ENCODE results near the gene PNPLA1.

PNPLA1 gene

GRCh38 chr6:36239774-36240173, 30.1 kb upstream of the PNPLA1 start:
- Mint-ChIP-seq H3K4me1 (ENCODE audit: low read depth in 2 of 2) (peaks cover 7 to 12% of the 10 kb centered on the region in 2 donors), H3K27me3 (peaks cover 11 to 13% of the 10 kb centered on the region in 2 donors), H3K27ac (peak overlapping the region in 1 of 2 donors; percentile 33), H3K4me3 (no peak overlapping the region), H3K9me3 (no peaks in the 10 kb centered on the region), H3K36me3 (ENCODE audit: insufficient read depth) (no peaks in the 10 kb centered on the region)
- DNase-seq (no peak), ATAC-seq (replicated peaks) (no peak)

DNA sequence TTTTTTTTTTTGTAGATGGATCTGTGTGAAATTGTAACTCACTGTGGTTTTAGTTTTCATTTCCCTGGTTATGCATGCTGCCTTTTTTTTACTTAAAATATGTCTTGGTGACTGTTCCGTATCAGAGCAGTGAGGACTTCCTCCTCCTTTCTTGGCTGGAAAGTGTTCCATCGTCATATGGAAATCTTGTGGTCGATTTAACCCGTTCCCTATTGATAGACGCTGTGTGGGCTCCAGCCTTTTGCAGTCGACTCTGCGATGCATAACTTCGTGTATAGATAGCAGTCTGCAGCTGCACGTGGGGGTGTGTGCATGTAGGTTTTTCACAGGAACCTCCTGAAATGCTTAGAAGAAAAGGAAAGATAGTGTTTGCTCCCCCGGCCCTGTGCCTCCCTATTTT, 28.1 kb upstream of the PNPLA1 start:
- DNase-seq (no peak), ATAC-seq (replicated peaks) (no peak)
- H3K4me3 Mint-ChIP-seq, result no peak overlapping the region
- peaks cover 11 to 13% of the 10 kb centered on the region in 2 donors for H3K27me3 Mint-ChIP-seq
- H3K9me3 Mint-ChIP-seq, result no peaks in the 10 kb centered on the region
- H3K4me1 Mint-ChIP-seq (ENCODE audit: low read depth in 2 of 2), result peaks cover 4 to 8% of the 10 kb centered on the region in 2 donors
- no peak overlapping the region for H3K27ac Mint-ChIP-seq
- H3K36me3 Mint-ChIP-seq (ENCODE audit: insufficient read depth), result peaks cover 2% of the 10 kb centered on the region

DNA sequence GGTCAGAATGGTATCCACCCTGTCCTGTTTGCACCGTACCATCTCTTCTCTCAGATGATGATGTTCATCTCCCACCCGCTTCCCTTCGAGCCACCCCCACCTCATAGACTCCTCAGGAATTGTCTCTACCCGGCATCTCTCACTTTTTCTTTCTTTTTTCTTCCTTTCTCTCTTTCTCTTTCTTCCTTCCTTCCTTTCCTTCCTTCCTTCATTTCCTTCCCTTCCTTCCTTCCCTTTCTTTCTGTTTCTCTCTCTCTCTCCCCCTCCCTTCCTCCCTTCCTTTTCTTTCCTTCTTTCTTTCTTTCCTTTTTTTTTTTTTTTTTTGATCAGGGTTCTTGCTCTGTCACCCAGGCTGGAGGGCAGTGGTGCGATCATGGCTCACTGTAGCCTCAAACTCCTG, 27.7 kb upstream of the PNPLA1 start:
- Mint-ChIP-seq H3K36me3 (ENCODE audit: insufficient read depth) (peaks cover 2% of the 10 kb centered on the region), H3K4me3 (no peak overlapping the region), H3K27ac (no peak overlapping the region), H3K4me1 (ENCODE audit: low read depth in 2 of 2) (peaks cover 4 to 8% of the 10 kb centered on the region in 2 donors), H3K9me3 (no peaks in the 10 kb centered on the region), H3K27me3 (peaks cover 11 to 13% of the 10 kb centered on the region in 2 donors)
- no peak for ATAC-seq (replicated peaks)
- DNase-seq, result no peak

DNA sequence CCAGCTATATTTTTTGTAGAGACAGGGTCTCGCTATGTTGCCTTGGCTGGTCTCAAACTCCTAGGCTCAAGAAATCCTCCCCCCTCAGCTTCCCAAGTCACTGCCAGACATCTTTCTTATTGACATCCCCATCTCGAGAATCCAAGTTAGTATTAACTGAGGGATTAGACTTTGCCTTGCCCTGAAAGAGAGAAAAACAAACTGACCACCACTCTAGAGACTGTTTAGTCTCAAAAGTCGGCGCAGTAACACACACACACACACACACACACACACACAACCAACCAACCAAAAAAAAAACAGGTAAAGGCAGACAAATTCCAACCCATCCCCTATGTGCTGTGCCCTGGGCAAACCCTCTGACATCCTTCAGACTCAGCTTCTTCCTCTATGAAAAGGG, 27.2 kb upstream of the PNPLA1 start:
- Mint-ChIP-seq H3K4me1 (ENCODE audit: low read depth in 2 of 2) (peaks cover 4 to 8% of the 10 kb centered on the region in 2 donors), H3K4me3 (no peak overlapping the region), H3K36me3 (ENCODE audit: insufficient read depth) (peaks cover 2% of the 10 kb centered on the region), H3K9me3 (no peaks in the 10 kb centered on the region), H3K27ac (no peak overlapping the region), H3K27me3 (peaks cover 11 to 13% of the 10 kb centered on the region in 2 donors)
- DNase-seq, result no peak
- ATAC-seq (replicated peaks), result no peak

- no peak overlapping the region for H3K4me3 Mint-ChIP-seq
- H3K36me3 Mint-ChIP-seq (ENCODE audit: insufficient read depth), result peaks cover 2% of the 10 kb centered on the region
- no peak for ATAC-seq (replicated peaks)
- H3K27ac Mint-ChIP-seq, result no peak overlapping the region
- H3K27me3 Mint-ChIP-seq, result peaks cover 11 to 13% of the 10 kb centered on the region in 2 donors
- H3K9me3 Mint-ChIP-seq, result no peaks in the 10 kb centered on the region
- peaks cover 4 to 8% of the 10 kb centered on the region in 2 donors for H3K4me1 Mint-ChIP-seq (ENCODE audit: low read depth in 2 of 2)
- DNase-seq, result no peak
Observed at GRCh38 chr6:36243562-36244212, 26.2 kb upstream of the PNPLA1 start.

GRCh38 chr6:36244641-36245280, 25.1 kb upstream of the PNPLA1 start:
- H3K27me3 Mint-ChIP-seq, result peaks cover 11 to 13% of the 10 kb centered on the region in 2 donors
- H3K9me3 Mint-ChIP-seq, result no peaks in the 10 kb centered on the region
- H3K27ac Mint-ChIP-seq, result no peak overlapping the region
- ATAC-seq (replicated peaks) (no peak), DNase-seq (no peak)
- peaks cover 2% of the 10 kb centered on the region for H3K36me3 Mint-ChIP-seq (ENCODE audit: insufficient read depth)
- no peak overlapping the region for H3K4me3 Mint-ChIP-seq
- H3K4me1 Mint-ChIP-seq (ENCODE audit: low read depth in 2 of 2), result peaks cover 4 to 8% of the 10 kb centered on the region in 2 donors

- DNase-seq (no peak), ATAC-seq (replicated peaks) (peak; percentile 17)
- H3K27ac Mint-ChIP-seq, result no peak overlapping the region
- peaks cover 4 to 8% of the 10 kb centered on the region in 2 donors for H3K4me1 Mint-ChIP-seq (ENCODE audit: low read depth in 2 of 2)
- H3K36me3 Mint-ChIP-seq (ENCODE audit: insufficient read depth), result peaks cover 2% of the 10 kb centered on the region
- H3K4me3 Mint-ChIP-seq, result no peak overlapping the region
- no peaks in the 10 kb centered on the region for H3K9me3 Mint-ChIP-seq
- peaks cover 11 to 13% of the 10 kb centered on the region in 2 donors for H3K27me3 Mint-ChIP-seq
Observed at GRCh38 chr6:36245572-36246061, 24.2 kb upstream of the PNPLA1 start.

DNA sequence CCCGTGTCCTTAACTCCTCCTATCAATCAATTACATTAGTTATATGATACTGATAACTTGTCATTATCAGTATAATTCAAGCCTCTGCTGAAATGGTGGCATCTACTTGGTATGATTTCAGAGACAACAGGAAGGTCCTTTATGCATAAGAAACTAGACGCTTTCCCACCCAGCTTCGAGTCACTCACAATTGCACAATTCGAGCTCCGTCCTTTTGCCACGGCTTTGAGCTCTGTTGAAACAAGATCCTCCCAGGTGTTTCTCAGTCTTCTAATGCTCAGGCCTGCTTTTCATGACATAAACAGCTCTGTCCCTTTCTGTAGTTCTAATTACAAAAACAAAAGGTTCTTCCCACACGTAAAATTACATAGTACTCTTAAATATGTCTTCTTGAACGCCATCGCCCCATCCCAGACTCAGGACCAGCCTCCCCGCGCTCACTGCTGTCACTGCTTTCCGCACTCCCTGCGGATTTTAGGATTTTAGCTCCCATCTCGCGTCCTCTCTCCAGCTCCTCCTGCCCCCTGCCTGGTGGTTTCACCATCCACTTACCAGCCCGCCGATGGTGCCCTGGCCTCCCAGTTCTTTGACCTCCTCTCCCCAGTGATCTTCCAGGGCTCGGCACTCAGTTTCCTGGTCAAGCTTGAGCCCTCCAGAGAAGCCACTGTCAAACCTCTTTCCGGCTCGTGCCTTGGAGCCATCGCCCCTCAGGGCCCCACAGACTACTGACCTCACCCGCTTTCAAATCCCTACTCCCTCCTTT, 23.2 kb upstream of the PNPLA1 start:
- no peak for ATAC-seq (replicated peaks)
- H3K4me1 Mint-ChIP-seq (ENCODE audit: low read depth in 2 of 2), result peaks cover 3 to 7% of the 10 kb centered on the region in 2 donors
- H3K9me3 Mint-ChIP-seq, result no peaks in the 10 kb centered on the region
- peaks cover 11 to 13% of the 10 kb centered on the region in 2 donors for H3K27me3 Mint-ChIP-seq
- no peak overlapping the region for H3K27ac Mint-ChIP-seq
- no peak overlapping the region for H3K4me3 Mint-ChIP-seq
- no peak for DNase-seq
- peaks cover 2% of the 10 kb centered on the region for H3K36me3 Mint-ChIP-seq (ENCODE audit: insufficient read depth)

- Mint-ChIP-seq H3K36me3 (ENCODE audit: insufficient read depth) (peaks cover 2% of the 10 kb centered on the region), H3K27me3 (peaks cover 6 to 21% of the 10 kb centered on the region in 2 donors), H3K9me3 (no peaks in the 10 kb centered on the region), H3K4me3 (no peak overlapping the region), H3K4me1 (ENCODE audit: low read depth in 2 of 2) (no peaks in the 10 kb centered on the region), H3K27ac (no peak overlapping the region)
- DNase-seq, result no peak
- ATAC-seq (replicated peaks), result no peak
Observed at GRCh38 chr6:36247693-36248092, 22.2 kb upstream of the PNPLA1 start.

DNA sequence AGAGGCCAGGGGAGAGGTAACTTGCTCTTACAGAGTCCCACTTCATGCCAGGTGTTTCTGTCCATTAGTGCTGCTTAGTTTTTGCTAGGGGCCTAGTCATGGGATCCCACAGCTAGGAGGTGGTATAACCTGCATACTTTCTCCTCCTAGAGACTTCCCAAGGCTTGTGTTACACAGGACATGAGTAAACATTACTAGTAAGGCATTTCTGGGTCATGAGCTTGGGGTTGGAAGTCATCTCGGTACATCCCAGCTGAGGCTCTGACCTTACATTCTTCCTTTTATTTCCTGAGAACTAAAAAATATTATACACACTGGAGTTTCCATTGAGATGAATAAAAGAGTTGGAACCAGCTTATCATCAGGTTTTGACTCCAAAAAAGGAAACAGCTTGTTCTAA, 20.9 kb upstream of the PNPLA1 start:
- H3K4me1 Mint-ChIP-seq (ENCODE audit: low read depth in 2 of 2), result no peaks in the 10 kb centered on the region
- H3K27me3 Mint-ChIP-seq, result peaks cover 0 to 11% of the 10 kb centered on the region in 2 donors
- DNase-seq (no peak), ATAC-seq (replicated peaks) (no peak)
- H3K4me3 Mint-ChIP-seq, result no peak overlapping the region
- H3K27ac Mint-ChIP-seq, result no peak overlapping the region
- H3K36me3 Mint-ChIP-seq (ENCODE audit: insufficient read depth), result peaks cover 2% of the 10 kb centered on the region
- H3K9me3 Mint-ChIP-seq, result no peaks in the 10 kb centered on the region

DNA sequence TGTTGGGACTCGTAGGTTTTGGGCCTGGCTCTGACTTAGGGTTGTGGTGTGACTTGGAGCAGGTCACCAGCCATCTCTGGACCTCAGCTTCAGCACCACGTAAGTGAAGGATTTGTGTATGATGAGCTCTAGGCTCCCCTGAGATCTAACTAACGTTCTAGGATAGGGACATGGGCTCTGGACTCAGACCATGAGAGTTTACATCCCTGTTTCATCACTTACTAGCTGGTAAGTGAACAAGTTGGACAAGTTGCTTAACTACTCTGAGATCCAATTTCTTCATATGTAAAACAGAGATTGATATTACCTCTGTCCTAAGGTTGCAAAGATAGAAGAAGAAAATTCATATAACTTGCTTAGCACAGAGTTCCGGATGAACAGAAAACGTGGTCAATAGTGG, 20.3 kb upstream of the PNPLA1 start:
- ATAC-seq (replicated peaks), result no peak
- Mint-ChIP-seq H3K9me3 (no peaks in the 10 kb centered on the region), H3K36me3 (ENCODE audit: insufficient read depth) (peaks cover 2% of the 10 kb centered on the region), H3K4me1 (ENCODE audit: low read depth in 2 of 2) (no peaks in the 10 kb centered on the region), H3K4me3 (no peak overlapping the region), H3K27me3 (peaks cover 0 to 11% of the 10 kb centered on the region in 2 donors), H3K27ac (no peak overlapping the region)
- DNase-seq, result no peak

GRCh38 chr6:36252005-36252404, 17.9 kb upstream of the PNPLA1 start:
- H3K4me3 Mint-ChIP-seq, result no peak overlapping the region
- ATAC-seq (replicated peaks), result no peak
- H3K9me3 Mint-ChIP-seq, result peaks cover 0 to 2% of the 10 kb centered on the region in 2 donors
- H3K36me3 Mint-ChIP-seq (ENCODE audit: insufficient read depth), result no peaks in the 10 kb centered on the region
- no peak overlapping the region for H3K27ac Mint-ChIP-seq
- no peaks in the 10 kb centered on the region for H3K4me1 Mint-ChIP-seq (ENCODE audit: low read depth in 2 of 2)
- no peak for DNase-seq
- peaks cover 0 to 11% of the 10 kb centered on the region in 2 donors for H3K27me3 Mint-ChIP-seq

DNA sequence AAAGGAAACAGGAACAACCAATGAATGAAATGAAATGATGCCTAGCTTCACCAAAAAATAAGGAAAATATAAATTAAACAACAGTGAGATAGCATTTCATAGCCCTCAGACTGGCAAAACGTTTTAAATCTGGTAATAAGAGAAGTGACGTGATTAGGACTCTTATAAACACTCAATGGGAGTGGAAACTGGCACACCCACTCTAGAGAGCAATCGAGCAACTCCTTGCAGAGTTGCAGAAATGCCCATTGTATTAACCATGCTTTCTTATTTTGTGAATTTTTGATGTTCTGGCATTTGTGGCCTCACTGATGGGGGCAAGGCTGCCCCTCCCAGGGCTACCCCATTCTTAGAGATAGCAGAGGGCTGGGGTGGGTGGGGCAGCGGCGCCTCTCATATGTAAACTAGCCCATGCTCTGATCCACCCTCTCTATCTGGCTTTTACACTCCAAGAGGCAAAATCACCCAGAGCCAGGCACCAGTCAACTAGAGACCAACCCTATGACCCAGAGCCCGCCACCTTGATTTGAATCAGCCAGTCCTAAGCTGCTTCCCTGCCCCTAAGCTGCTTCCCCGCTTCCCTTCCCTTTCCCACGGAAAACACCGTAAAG, 6.4 kb upstream of the PNPLA1 start:
- Mint-ChIP-seq H3K9me3 (no peaks in the 10 kb centered on the region), H3K4me3 (no peak overlapping the region), H3K27ac (no peak overlapping the region), H3K36me3 (ENCODE audit: insufficient read depth) (no peaks in the 10 kb centered on the region), H3K4me1 (ENCODE audit: low read depth in 2 of 2) (no peaks in the 10 kb centered on the region), H3K27me3 (peaks cover 33 to 44% of the 10 kb centered on the region in 2 donors)
- ATAC-seq (replicated peaks), result no peak
- DNase-seq, result no peak

Measured in effector memory CD8-positive, alpha-beta T cell (primary cell).